Nephron (organoid): Measurements from ENCODE around the gene SCGB2B2.
"Not testable (repeated sequence)": the region's sequence is repeated elsewhere in the genome, so short reads cannot be mapped to it uniquely, and the experiment has no call there.

Experiments used
- H3K27ac Mint-ChIP-seq, 3 experiments: 2 replicates each; pipeline ENCODE4 v1.8.0; 2020; ENCODE audit warnings: mixed read lengths in 3 of 3, mild to moderate bottlenecking in 2 of 3, moderate library complexity in 1 of 3
- H3K27me3 Mint-ChIP-seq: 2 replicates; pipeline ENCODE4 v1.8.0; 2021; ENCODE audit warnings: low read depth, mild to moderate bottlenecking, moderate library complexity, mixed read lengths
- H3K36me3 Mint-ChIP-seq: 2 replicates; pipeline ENCODE4 v1.8.0; 2020; ENCODE audit warnings: low read depth, mixed read lengths
- H3K4me1 Mint-ChIP-seq: 2 replicates; pipeline ENCODE4 v1.8.0; 2020; ENCODE audit warnings: mixed read lengths
- H3K4me3 Mint-ChIP-seq, 3 experiments: 2 replicates each; pipeline ENCODE4 v1.8.0; 2020; ENCODE audit warnings: mild to moderate bottlenecking in 3 of 3, mixed read lengths in 3 of 3, moderate library complexity in 2 of 3
- H3K9me3 Mint-ChIP-seq: 2 replicates; pipeline ENCODE4 v1.8.0; 2020; ENCODE audit warnings: mixed read lengths
- TF ChIP-seq, protein P1 (sequence below), 3 experiments: fragments of 200-600 bp; sonication (generic); IDR thresholded peaks; one replicate each; pipeline ENCODE4 v1.5.0; 2021; ENCODE audit warnings: antibody characterized with exemption in 3 of 3; ENCODE audit not compliant: unreplicated experiment in 3 of 3

Gene SCGB2B2

DNA sequence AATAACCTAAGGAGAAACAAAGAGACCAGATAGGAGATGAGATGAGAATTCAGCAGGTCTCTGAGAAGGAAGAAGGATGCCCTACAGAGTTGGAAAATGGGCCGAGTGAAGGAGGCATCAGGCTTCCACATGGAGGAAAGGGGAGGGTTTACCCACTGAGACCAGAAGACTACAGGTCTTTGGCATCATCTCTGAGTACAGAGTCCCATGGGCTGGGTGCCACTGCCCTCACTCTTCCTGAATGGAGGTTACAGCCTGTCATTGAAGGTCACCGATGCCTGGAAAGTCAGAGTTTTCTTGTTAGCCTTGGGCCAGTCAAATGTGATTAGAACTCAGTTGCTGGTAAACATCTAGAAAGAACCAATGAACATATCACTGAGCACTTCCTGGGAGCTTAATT lies 10.4 kb upstream of the SCGB2B2 start:
- Mint-ChIP-seq H3K27me3 (no peaks in the 10 kb centered on the region), H3K27ac (no peak overlapping the region), H3K4me1 (no peaks in the 10 kb centered on the region), H3K9me3 (peaks cover 63% of the 10 kb centered on the region), H3K36me3 (peaks cover 52% of the 10 kb centered on the region), H3K4me3 (no peak overlapping the region)
- TF ChIP-seq, protein P1, sequence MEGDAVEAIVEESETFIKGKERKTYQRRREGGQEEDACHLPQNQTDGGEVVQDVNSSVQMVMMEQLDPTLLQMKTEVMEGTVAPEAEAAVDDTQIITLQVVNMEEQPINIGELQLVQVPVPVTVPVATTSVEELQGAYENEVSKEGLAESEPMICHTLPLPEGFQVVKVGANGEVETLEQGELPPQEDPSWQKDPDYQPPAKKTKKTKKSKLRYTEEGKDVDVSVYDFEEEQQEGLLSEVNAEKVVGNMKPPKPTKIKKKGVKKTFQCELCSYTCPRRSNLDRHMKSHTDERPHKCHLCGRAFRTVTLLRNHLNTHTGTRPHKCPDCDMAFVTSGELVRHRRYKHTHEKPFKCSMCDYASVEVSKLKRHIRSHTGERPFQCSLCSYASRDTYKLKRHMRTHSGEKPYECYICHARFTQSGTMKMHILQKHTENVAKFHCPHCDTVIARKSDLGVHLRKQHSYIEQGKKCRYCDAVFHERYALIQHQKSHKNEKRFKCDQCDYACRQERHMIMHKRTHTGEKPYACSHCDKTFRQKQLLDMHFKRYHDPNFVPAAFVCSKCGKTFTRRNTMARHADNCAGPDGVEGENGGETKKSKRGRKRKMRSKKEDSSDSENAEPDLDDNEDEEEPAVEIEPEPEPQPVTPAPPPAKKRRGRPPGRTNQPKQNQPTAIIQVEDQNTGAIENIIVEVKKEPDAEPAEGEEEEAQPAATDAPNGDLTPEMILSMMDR (IDR thresholded peaks at IDR 0.05; ENCODE audit: unreplicated experiment in 3 of 3), result no peak

DNA sequence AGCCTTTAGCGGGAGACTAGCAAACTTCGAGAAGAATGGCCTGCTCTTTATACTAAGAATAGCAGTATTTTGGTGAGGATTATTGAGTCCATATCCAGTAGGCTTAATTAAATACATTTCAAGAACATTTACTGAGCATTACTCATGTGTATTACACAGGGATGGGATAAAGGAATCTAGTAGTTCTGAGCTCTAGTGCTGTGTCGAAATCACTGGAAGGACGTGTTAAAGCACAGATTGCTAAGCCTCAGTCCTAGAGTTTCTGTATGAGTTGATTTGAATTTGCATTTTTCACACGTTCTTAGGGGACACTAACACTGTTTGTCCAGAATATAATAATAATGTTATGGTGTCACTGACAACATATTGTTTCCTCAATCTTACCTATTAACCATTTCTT lies 9.5 kb upstream of the SCGB2B2 start:
- H3K36me3 Mint-ChIP-seq, result peaks cover 60% of the 10 kb centered on the region
- no peaks in the 10 kb centered on the region for H3K4me1 Mint-ChIP-seq
- no peak overlapping the region for H3K4me3 Mint-ChIP-seq
- no peak overlapping the region for H3K27ac Mint-ChIP-seq
- no peaks in the 10 kb centered on the region for H3K27me3 Mint-ChIP-seq
- TF ChIP-seq, protein P1 (IDR thresholded peaks at IDR 0.05; ENCODE audit: unreplicated experiment in 3 of 3), result no peak
- peaks cover 65% of the 10 kb centered on the region for H3K9me3 Mint-ChIP-seq

DNA sequence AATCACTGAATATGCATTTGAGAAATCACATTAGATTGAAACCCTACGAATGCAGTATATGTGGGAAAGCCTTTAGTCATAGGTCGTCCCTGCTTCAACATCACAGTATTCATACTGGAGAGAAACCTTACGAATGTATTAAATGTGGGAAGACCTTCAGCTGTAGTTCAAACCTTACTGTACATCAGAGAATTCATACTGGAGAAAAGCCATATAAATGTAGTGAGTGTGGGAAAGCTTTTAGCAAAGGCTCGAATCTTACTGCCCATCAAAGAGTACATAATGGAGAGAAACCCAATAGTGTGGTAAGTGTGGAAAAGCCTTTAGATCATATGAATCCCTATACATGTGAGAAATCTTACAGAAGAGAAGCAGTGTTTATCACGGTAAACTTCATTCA lies 8.3 kb upstream of the SCGB2B2 start:
- Mint-ChIP-seq H3K9me3 (peaks cover 74% of the 10 kb centered on the region), H3K36me3 (peaks cover 72% of the 10 kb centered on the region)
- not testable (repeated sequence) for H3K4me1 Mint-ChIP-seq, H3K4me3 Mint-ChIP-seq, H3K27ac Mint-ChIP-seq, H3K27me3 Mint-ChIP-seq

DNA sequence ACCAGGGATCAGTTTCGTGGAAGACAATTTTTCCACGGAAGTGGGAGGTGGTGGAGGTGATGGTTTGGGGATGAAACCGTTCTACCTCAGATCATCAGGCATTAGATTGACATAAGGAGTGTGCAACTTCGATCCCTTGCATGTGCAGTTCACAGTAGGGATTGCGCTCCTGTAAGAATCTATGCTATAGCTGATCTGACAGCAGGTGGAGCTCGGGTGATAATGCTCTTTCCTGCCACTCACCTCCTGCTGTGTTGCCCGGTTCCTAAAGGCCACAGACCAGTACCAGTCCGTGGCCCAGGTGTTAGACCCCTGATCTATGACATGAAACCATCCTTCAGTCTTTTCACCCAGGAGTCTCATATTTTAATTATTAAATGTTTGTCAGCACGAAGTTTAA lies 4.5 kb upstream of the SCGB2B2 start:
- Mint-ChIP-seq H3K27me3 (no peaks in the 10 kb centered on the region), H3K27ac (no peak overlapping the region), H3K36me3 (peaks cover 98% of the 10 kb centered on the region), H3K4me3 (no peak overlapping the region), H3K9me3 (peaks cover 77% of the 10 kb centered on the region), H3K4me1 (peaks cover 7% of the 10 kb centered on the region)
- TF ChIP-seq, protein P1 (IDR thresholded peaks at IDR 0.05; ENCODE audit: unreplicated experiment in 3 of 3), result no peak

DNA sequence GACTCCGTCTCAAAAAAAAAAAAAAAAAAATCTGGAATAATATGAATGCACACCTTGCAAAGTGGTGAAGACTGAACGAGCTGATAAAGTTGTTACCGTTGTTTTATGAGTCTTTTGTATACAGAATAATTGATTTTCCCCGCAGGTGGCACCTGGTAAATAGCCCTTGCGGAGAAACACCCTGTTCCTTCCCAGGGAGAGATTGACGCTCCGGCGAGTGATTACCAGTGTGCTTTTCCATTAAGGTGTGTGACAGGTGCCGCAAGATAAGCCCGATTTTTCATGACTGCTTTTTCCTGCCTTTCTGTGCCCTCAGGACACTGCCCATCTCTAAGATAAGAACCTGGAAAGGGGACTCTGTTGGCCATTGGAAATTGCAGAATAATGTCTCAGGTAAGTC lies 1.5 kb upstream of the SCGB2B2 start:
- Mint-ChIP-seq H3K27me3 (no peaks in the 10 kb centered on the region), H3K4me1 (peaks cover 12% of the 10 kb centered on the region), H3K36me3 (peaks cover 67% of the 10 kb centered on the region), H3K9me3 (peaks cover 57% of the 10 kb centered on the region), H3K27ac (peak overlapping the region; percentile 99 to 100 (median 99)), H3K4me3 (peak overlapping the region; percentile 94 to 98 (median 97))
- TF ChIP-seq, protein P1 (IDR thresholded peaks at IDR 0.05; ENCODE audit: unreplicated experiment in 3 of 3), result no peak

DNA sequence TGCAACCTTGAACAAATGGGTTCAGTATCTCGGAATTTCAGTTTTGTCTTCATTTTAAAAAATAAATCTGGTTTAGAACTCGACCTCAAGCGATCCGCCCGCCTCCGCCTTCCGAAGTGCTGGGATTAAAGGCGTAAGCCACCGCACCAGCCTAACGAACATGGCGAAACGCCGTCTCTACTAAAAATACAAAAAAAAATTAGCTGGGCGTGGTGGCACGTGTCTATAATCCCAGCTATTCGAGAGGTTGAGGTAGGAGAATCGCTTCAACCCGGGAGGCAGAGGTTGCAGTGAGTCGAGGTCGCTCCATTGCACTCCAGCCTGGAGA lies 1.1 kb upstream of the SCGB2B2 start:
- Mint-ChIP-seq H3K9me3 (peaks cover 54% of the 10 kb centered on the region), H3K27me3 (no peaks in the 10 kb centered on the region), H3K27ac (peak overlapping the region; percentile 99 to 100 (median 99)), H3K4me1 (peaks cover 12% of the 10 kb centered on the region), H3K4me3 (peak overlapping the region; percentile 94 to 98 (median 97)), H3K36me3 (peaks cover 64% of the 10 kb centered on the region)
- TF ChIP-seq, protein P1 (IDR thresholded peaks at IDR 0.05; ENCODE audit: unreplicated experiment in 3 of 3), result no peak
